NCI-H510A treated with DMSO at 0.1 percent for 48 hours (cell line): ENCODE measurements around the gene COPS7A.
"Not testable (repeated sequence)": the region's sequence is repeated elsewhere in the genome, so short reads cannot be mapped to it uniquely, and the experiment has no call there.

ENCODE experiments used
- DNase-seq: peaks from one replicate; lab custom pipeline; 2025; lab: John Stamatoyannopoulos, UW

Gene COPS7A

GRCh38 chr12:6701078-6701768 lies 22.6 kb upstream of the COPS7A start:
- no peak for DNase-seq

DNA sequence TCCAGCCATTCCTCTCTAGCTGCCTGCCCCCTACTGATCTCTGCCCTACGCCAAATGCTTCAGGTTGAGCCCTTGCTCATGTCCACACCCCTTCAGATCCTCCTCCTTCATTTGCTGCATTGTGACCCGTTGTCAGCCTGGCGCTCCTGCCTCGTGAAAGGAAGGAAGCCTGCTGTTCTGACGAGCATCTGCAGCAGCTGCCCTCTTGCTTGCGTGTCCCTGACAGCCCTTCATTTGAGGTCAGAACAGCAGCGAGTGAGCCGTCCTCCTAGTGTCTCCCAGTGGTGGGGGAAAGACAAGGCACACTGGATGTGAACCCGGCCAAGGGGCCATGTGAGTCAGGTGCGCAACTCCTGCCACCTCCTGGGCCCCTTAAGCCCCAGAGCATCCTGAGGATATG lies 20.2 kb upstream of the COPS7A start:
- DNase-seq, result no peak

GRCh38 chr12:6708351-6708750 lies 15.5 kb upstream of the COPS7A start:
- DNase-seq, result not testable (repeated sequence)

DNA sequence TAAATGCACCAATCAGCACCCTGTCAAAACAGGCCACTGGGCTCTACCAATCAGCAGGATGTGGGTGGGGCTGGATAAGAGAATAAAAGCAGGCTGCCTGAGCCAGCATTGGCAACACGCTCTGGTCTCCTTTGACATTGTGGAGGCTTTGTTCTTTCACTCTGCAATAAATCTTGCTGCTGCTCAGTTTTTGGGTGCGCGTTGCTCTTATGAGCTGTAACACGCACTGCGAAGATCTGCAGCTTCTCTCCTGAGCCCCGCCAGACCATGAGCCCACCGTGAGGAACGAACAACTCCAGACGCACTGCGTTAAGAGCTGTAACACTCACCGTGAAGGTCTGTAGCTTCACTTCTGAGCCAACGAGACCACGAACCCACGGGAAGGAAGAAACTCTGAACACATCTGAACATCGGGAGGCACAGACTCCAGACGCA lies 14.9 kb upstream of the COPS7A start:
- DNase-seq, result no peak

GRCh38 chr12:6716031-6716873 lies 7.6 kb upstream of the COPS7A start:
- not testable (repeated sequence) for DNase-seq

- no peak for DNase-seq
Measured at GRCh38 chr12:6716874-6717437, 6.9 kb upstream of the COPS7A start.

DNA sequence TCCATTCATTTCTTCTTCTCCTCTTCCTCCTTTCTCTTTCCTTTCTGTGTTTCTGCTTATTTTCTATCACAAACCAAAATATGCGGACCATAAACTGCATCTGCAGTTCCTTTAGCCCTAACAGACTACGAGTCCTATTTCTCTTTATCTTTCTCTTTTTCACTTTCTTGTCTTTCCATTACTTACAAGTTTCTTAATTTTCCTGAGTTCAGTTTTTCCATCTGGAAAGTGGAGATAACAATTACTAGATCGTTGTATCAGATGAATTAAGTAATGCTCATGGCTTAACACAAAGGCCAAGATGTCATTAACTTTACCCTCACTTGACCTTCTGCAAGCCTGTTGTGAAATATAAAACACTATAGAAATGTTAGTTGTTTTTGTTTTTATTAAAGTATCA lies 983 bp upstream of the COPS7A start:
- DNase-seq, result no peak

DNA sequence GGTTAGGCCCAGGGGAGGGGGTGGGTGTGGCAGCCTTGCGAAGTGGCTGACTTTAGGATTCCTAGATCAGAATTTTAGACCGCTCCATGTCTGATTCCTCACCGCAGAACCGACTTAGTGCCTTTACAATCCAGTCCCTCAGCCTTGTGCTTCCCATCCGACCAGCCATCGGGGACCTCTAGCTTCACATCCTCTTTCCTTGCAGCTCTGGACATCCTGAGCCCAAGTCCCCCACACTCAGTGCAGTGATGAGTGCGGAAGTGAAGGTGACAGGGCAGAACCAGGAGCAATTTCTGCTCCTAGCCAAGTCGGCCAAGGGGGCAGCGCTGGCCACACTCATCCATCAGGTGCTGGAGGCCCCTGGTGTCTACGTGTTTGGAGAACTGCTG lies 557 bp downstream of the COPS7A start:
- DNase-seq, result peak; percentile 30

- DNase-seq, result no peak
Measured at GRCh38 chr12:6725350-6725749, 1.5 kb downstream of the COPS7A start.

DNA sequence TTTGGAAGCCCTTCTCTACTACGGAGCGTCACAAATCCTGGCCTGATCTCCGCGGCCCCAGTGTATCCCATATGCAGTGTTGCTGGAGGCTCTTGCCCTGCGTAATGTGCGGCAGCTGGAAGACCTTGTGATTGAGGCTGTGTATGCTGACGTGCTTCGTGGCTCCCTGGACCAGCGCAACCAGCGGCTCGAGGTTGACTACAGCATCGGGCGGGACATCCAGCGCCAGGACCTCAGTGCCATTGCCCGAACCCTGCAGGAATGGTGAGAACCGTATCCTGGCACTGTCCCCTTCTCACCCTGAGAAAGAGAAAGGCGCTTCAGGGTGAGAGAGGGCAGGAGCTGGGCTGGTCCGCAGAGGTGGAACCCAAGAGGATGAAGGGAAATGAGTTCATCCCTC lies 5.3 kb downstream of the COPS7A start:
- no peak for DNase-seq

GRCh38 chr12:6730169-6730568 lies 6.3 kb downstream of the COPS7A start:
- DNase-seq, result no peak

GRCh38 chr12:6734506-6735387 lies 10.9 kb downstream of the COPS7A start:
- DNase-seq, result no peak

DNA sequence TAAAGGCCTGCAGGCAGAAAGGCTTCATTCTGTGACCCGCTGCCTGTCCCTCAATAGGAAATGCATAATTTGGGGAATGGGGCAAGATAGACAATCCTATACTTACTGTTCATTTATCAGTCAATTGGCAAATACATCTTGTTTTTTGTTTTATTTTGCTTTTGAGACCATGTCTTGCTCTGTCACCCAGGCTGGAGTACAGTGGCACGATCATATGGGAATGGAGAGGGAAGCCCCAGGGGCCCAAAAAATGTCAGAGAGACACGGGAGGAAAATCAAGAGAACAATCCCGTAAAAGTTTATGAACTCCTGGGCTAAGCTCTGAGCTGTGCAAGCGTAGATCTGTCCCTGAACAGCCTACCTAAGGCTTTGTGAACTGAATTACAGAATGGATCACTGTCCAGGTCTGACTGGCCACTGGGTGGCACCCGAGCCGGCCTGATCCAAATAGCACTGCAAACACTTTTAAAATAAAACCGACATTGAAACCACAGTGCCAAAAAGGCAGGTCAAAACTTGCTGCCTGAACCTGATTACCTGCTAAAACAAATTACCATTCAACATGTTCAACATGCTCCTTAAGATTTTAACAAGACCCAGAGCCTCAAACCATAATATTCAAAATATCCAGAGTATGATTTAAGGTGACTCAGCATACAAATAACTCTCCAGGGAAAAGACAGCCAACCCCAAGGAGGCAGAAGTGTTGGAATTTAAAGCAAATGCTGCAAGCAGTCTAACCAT lies 11.8 kb downstream of the COPS7A start:
- DNase-seq, result peak; percentile 57

GRCh38 chr12:6736754-6737153 lies 12.9 kb downstream of the COPS7A start:
- DNase-seq, result no peak

GRCh38 chr12:6742080-6742479 lies 18.2 kb downstream of the COPS7A start:
- DNase-seq, result not testable (repeated sequence)

DNA sequence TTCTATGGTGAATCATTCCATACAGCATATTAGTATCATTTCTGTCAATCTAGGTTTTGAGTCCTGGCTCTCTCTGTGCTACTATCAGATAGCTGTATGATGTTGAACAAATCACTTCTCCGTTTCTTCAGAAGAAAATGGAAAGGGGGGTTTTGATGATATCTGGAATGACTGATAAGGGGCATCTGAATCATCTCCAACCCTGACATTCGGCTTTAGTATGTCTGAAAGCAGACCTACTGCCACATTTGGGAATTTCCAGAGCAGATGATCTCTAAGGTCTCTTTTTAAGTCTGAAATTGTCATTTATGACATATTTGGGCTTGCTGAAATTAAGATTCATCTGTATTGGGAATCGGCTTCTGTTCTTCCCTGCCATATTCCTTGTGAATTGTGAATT lies 19.0 kb downstream of the COPS7A start:
- no peak for DNase-seq

DNA sequence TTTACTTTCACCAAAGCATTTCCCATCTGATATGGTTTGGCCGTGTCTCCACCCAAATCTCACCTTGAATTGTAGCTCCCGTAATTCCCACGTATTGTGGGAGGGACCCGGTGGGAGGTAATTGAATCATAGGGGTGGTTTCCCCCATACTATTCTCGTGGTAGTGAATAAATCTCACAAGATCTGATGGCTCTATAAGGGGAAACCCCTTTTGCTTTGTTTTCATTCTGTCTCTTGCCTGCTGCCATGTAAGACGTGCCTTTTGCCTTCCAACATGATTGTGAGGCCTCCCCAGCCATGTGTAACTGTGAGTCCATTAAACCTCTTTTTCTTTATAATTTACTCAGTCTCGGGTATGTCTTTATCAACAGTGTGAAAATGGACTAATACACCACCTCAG lies 19.5 kb downstream of the COPS7A start:
- not testable (repeated sequence) for DNase-seq

DNA sequence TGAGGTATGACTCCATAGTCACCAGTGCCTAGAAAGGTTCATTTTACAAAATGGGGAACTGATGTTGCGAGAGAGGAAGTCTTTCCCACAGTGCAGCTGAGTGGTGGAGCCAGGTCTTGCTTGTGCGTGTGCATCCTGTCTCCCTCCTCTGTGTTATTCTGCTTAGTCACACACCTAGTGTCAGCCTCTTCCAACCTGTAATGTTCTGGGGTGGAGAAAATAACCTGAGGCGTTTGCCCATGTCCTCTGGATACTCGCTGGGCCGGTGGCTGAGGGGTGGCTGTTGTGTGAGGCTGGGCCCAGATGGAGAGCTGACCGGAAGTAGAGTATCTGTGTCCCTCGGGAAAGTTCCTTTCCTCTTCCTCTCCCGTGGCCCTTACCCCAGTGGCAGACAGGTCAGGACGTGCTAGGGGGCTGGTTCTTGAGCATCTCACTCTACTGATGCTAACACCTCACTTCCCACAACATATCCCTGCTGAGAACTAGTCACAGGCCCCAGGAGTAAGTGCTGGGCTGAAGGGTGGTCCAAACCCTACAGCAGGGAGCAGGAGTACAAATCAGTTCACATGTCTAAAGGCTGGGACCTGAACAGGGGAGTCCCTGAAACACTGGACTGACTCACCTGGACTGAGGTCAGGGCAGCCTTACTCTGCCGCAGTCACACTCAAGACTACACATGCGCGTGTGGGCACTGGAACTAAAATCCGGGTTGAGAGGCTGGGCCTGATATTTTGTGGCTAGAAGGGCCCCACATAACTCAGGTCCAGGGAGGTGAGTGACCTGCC lies 22.1 kb downstream of the COPS7A start:
- DNase-seq, result no peak

DNA sequence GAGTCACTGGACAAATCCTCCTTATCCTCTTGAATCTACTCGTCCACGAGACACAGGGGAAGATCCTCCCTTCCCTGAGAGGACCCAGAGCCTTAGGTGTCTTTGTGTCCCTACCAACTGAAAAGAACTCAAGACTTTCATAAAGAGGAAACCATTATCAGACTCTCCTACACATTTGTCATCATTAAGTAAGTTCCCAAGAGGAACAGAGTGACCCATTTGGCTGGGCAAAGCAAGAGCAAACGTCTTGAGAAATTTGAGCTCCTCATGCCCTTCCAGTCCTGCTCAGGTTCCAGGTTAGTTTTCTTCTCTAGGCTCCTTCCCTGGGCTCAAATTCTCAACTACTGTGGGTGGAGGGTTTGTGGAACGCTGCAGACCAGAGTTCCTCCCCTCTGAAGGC lies 23.4 kb downstream of the COPS7A start:
- no peak for DNase-seq

DNA sequence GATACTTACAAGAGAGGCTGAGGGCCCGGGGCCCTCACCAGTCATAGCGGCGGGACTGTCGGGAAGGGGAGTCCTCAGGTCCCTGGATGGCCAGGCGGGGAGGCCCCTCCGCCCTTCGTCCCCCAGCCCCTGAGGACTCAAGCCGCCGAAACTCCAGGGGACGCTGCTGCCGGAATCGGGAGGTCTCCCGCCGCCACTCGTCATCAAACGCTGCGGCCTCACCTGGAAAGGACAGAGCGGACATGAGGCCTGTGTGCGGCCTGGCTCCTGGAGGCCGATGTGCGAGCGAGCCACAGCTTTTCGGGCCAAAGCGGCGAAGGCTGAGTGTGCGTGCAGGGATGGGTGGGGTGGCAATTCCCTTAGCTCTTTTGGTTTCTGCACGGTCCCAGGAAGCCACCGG lies 24.9 kb downstream of the COPS7A start:
- no peak for DNase-seq

- no peak for DNase-seq
Measured at GRCh38 chr12:6750506-6750905, 26.7 kb downstream of the COPS7A start.
